Breast epithelium (tissue), 4 donors: ENCODE measurements around the gene DQX1. TPM values are rescaled to one million over a fixed set of nuclear protein-coding genes. Genes with fewer than 3 reads are reported as not detected.
A peak's percentile ranks its signal among the peaks of the same experiment; 100 is the strongest.

Source experiments
- DNase-seq, 2 donors: peaks; one replicate each; pipeline ENCODE4 v3.0.0-alpha.2; 2019; ENCODE audit warnings: low spot score in 2 of 2
- H3K27ac ChIP-seq, 2 donors: fragments of 200-600 bp; sonication (generic) in 1 of 2; one replicate each; pipeline ENCODE4 v1.5.1; 2016 to 2019; ENCODE audit warnings: mild to moderate bottlenecking in 1 of 2
- H3K27me3 ChIP-seq, 2 donors: fragments of 200-600 bp; sonication (generic) in 1 of 2; one replicate each; pipeline versions ENCODE4 v1.5.1 to v1.6.0; 2017 to 2019; ENCODE audit warnings: control low read depth in 1 of 2, mild to moderate bottlenecking in 1 of 2
- H3K36me3 ChIP-seq: fragments of 200-600 bp; one replicate; pipeline ENCODE4 v1.5.1; 2019
- H3K4me1 ChIP-seq, 2 donors: fragments of 200-600 bp; sonication (generic); one replicate each; pipeline ENCODE4 v1.5.1; 2016 to 2019; ENCODE audit warnings: control low read depth in 1 of 2
- H3K4me3 ChIP-seq, 3 donors: fragments of 200-600 bp; sonication (generic); 1 replicate in 2 of 3; 2 replicates in 1 of 3; pipeline ENCODE4 v1.5.1; 2016 to 2019; ENCODE audit warnings: mild to moderate bottlenecking in 3 of 3, moderate library complexity in 2 of 3
- H3K9me3 ChIP-seq, 2 donors: fragments of 200-600 bp; sonication (generic) in 1 of 2; one replicate each; pipeline ENCODE4 v1.5.1; 2016 to 2019; ENCODE audit warnings: control low read depth in 1 of 2
- POLR2A ChIP-seq: fragments of 450-650 bp; IDR thresholded peaks from one replicate; pipeline ENCODE4 v1.6.1; 2016; ENCODE audit warnings: antibody characterized with exemption, mild to moderate bottlenecking, moderate library complexity
- POLR2AphosphoS5 ChIP-seq, 3 donors: sonication (generic); formaldehyde crosslinking; IDR thresholded peaks; one replicate each; pipeline ENCODE4 v1.6.1; 2017; ENCODE audit warnings: antibody characterized with exemption in 3 of 3
- intact Hi-C: fragments of 100-400 bp; cut with DNase I; formaldehyde crosslinking; loops from one replicate; pipeline ENCODE4 v1.15.1; 2023; ENCODE audit warnings: low total_unique reads
- total RNA-seq, 3 donors: library from RNA; depleted of rRNA; stranded (reverse); fragments of >200 nt; gene quantifications; one replicate each; pipeline ENCODE4 v1.1.0, GENCODE V29; 2016
- TF ChIP-seq, protein P1 (sequence below), 3 donors: fragments of 450-650 bp; IDR thresholded peaks; one replicate each; pipeline ENCODE4 v1.5.1; 2016 to 2017; ENCODE audit warnings: antibody characterized with exemption in 3 of 3, mild to moderate bottlenecking in 3 of 3, moderate library complexity in 3 of 3

The DQX1 gene
- total RNA-seq, 3 donors from 2014 or later: 0.66 TPM; not detected in 2

- H3K4me1 ChIP-seq: no peaks in the 10 kb centered on the region
- no peak overlapping the region for H3K27ac ChIP-seq
- DNase-seq: no peak
- H3K36me3 ChIP-seq: no peaks in the 10 kb centered on the region
- no peaks in the 10 kb centered on the region for H3K9me3 ChIP-seq
- peak overlapping the region in 1 of 3 donors; percentile 68 for H3K4me3 ChIP-seq
- peaks cover 17 to 69% of the 10 kb centered on the region in 2 donors for H3K27me3 ChIP-seq
- intact Hi-C loops: no loop called here
- TF ChIP-seq POLR2AphosphoS5 (IDR thresholded peaks at IDR 0.05): peak; percentile 29 to 61 (median 52)
- no peak for TF ChIP-seq POLR2A
- TF ChIP-seq, protein P1, sequence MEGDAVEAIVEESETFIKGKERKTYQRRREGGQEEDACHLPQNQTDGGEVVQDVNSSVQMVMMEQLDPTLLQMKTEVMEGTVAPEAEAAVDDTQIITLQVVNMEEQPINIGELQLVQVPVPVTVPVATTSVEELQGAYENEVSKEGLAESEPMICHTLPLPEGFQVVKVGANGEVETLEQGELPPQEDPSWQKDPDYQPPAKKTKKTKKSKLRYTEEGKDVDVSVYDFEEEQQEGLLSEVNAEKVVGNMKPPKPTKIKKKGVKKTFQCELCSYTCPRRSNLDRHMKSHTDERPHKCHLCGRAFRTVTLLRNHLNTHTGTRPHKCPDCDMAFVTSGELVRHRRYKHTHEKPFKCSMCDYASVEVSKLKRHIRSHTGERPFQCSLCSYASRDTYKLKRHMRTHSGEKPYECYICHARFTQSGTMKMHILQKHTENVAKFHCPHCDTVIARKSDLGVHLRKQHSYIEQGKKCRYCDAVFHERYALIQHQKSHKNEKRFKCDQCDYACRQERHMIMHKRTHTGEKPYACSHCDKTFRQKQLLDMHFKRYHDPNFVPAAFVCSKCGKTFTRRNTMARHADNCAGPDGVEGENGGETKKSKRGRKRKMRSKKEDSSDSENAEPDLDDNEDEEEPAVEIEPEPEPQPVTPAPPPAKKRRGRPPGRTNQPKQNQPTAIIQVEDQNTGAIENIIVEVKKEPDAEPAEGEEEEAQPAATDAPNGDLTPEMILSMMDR (IDR thresholded peaks at IDR 0.05): no peak
Observed at GRCh38 chr2:74513605-74514367, 12.2 kb downstream of the DQX1 start.

DNA sequence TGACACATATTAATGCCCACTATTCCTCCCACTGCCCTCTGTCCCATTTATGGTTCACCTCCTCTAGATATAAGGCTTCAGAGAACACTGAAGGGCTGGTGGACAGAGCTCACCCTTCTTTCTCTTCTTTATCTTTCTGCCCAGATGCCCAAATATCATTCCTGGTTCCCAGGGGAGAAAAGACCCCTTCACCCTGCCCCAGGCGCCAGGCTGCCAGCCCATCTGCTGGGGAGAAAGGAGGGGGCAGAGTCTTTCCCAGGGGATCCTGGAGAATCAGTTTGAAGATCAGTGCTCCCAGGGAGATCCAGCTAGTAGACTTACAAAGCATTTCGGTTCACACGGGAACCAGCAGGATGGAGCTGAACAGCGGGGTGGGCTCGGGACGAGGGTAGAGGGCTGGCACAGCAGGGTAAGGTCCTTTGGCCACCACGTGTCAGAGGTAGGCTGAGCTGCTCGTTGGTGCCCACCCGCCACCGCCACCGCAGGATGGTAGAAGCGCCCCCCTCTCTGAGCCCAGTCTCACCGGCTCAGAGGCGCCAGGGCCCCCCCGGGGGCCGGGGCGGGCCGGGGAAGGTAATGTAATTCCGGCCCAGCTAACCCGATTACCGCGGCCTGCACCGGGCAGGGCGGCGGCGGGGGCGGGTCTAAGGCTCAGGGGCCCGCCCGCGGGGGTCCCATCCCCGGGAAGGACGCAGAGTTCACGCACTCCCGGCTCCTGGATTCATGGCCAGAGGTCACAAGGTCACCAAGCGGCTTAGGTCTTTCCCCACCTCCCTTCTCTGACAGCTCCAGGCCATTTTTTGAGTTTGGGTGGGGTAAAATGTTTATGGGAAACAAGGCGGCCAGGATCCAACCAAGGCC, 13.1 kb downstream of the DQX1 start:
- Histone ChIP-seq H3K9me3 (no peaks in the 10 kb centered on the region), H3K4me1 (no peaks in the 10 kb centered on the region), H3K4me3 (no peak overlapping the region), H3K36me3 (no peaks in the 10 kb centered on the region), H3K27me3 (peaks cover 17 to 61% of the 10 kb centered on the region in 2 donors), H3K27ac (no peak overlapping the region)
- TF ChIP-seq POLR2AphosphoS5 (IDR thresholded peaks at IDR 0.05) (no peak), POLR2A (no peak)
- TF ChIP-seq, protein P1 (IDR thresholded peaks at IDR 0.05): no peak
- intact Hi-C loops: no loop called here
- no peak for DNase-seq

DNA sequence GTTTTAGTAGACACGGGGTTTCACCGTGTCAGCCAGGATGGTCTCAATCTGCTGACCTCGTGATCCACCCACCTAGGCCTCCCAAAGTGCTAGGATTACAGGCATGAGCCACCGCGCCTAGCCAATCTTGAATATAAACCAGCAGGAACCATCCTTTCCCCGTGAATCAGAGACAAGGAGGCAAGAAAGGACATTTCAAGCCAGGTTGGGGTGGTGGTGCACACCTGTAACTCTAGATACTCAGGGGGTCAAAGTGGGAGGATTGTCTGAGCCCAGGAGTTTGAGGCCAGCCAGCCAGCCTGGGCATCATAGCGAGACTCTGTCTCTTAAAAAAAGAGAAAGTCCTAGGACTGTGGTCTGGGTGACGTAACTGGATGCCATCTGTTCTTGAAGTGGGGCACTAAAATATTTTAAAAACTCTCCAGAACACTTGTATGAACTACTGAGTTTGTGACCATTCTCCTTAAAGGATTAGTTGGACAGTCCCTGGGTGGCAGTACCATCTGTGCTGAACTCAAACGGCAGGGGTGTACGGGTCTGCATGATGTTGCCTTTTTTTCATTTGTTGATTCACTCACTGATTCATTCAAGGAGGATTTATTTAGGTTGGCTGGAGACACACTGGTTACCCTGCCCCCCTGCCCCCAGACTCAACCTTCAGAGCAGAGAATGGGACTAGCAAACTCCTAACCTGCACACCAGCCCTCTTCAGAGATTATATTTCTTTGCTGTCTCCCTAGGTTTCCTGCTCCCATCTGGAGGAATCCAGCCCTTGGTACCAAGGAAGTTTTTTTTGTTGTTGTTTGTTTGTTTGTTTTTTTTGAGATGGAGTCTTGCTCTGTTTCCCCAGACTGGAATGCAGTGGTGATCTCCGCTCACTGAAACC, 14.7 kb downstream of the DQX1 start:
- no peak overlapping the region for H3K27ac ChIP-seq
- no peak overlapping the region for H3K4me3 ChIP-seq
- TF ChIP-seq, protein P1 (IDR thresholded peaks at IDR 0.05): no peak
- TF ChIP-seq POLR2A (no peak), POLR2AphosphoS5 (IDR thresholded peaks at IDR 0.05) (no peak)
- peaks cover 0 to 6% of the 10 kb centered on the region in 2 donors for H3K4me1 ChIP-seq
- intact Hi-C loops: no loop called here
- H3K36me3 ChIP-seq: no peaks in the 10 kb centered on the region
- no peaks in the 10 kb centered on the region for H3K9me3 ChIP-seq
- H3K27me3 ChIP-seq: peaks cover 15 to 45% of the 10 kb centered on the region in 2 donors
- DNase-seq: no peak

DNA sequence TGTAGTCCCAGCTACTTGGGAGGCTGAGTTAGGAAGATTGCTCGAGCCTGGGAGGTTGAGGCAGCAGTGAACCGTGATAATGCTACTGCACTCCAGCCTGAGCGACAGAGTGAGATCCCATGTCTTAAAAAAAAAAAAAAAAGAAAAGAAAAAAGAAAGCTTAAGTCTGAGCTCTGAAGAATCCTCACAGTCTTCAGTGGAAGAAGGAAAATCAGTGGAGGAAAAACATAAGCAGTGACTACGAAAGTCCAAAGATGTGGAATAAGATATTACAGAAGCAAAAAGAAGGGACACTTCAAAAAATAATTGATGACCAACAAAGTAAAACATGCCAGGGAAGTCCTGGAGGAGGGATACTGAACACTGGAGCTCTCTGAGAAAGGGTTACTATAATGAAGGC, 15.8 kb downstream of the DQX1 start:
- Histone ChIP-seq H3K27me3 (peaks cover 13 to 34% of the 10 kb centered on the region in 2 donors), H3K9me3 (no peaks in the 10 kb centered on the region), H3K4me1 (peaks cover 0 to 17% of the 10 kb centered on the region in 2 donors), H3K36me3 (no peaks in the 10 kb centered on the region), H3K27ac (no peak overlapping the region), H3K4me3 (no peak overlapping the region)
- TF ChIP-seq, protein P1 (IDR thresholded peaks at IDR 0.05): no peak
- TF ChIP-seq POLR2AphosphoS5 (IDR thresholded peaks at IDR 0.05): no peak
- TF ChIP-seq POLR2A: no peak
- no peak for DNase-seq
- intact Hi-C loops: no loop called here
